H4 (cell line): ENCODE results near the gene UNC13A. TPM values are rescaled to one million over a fixed set of nuclear protein-coding genes. Genes with fewer than 3 reads are reported as not detected.
A peak's percentile ranks its signal among the peaks of the same experiment; 100 is the strongest.

Source experiments
- DNase-seq: peaks from one replicate; pipeline ENCODE4 v3.0.0-alpha.2; 2015; ENCODE audit warnings: low spot score
- total RNA-seq: library from RNA; depleted of rRNA; stranded (reverse); fragments of >200 nt; shearing (Covaris generic); gene quantifications from 2 replicates; pipeline ENCODE4 v1.2.3, GENCODE V29; 2014

The UNC13A gene
- total RNA-seq, 1 experiment from 2014 or later: 0.04 TPM

- no peak for DNase-seq
Observed at GRCh38 chr19:17626456-17627015, 61.6 kb downstream of the UNC13A start.

GRCh38 chr19:17625980-17626379, 62.2 kb downstream of the UNC13A start:
- DNase-seq: no peak

- DNase-seq: no peak
Observed at GRCh38 chr19:17625043-17625442, 63.1 kb downstream of the UNC13A start.

- no peak for DNase-seq
Observed at GRCh38 chr19:17624314-17624991, 63.7 kb downstream of the UNC13A start.

- DNase-seq: no peak
Observed at GRCh38 chr19:17623224-17623935, 64.8 kb downstream of the UNC13A start.

GRCh38 chr19:17620696-17621095, 67.5 kb downstream of the UNC13A start:
- DNase-seq: no peak

- no peak for DNase-seq
Observed at GRCh38 chr19:17618936-17619335, 69.2 kb downstream of the UNC13A start.

- DNase-seq: no peak
Observed at GRCh38 chr19:17618281-17618903, 69.8 kb downstream of the UNC13A start.

GRCh38 chr19:17617807-17618192, 70.4 kb downstream of the UNC13A start:
- no peak for DNase-seq

- DNase-seq: no peak
Observed at GRCh38 chr19:17616961-17617806, 71.0 kb downstream of the UNC13A start.

- no peak for DNase-seq
Observed at GRCh38 chr19:17616686-17616960, 71.5 kb downstream of the UNC13A start.

GRCh38 chr19:17615889-17616685, 72.1 kb downstream of the UNC13A start:
- DNase-seq: no peak

- no peak for DNase-seq
Observed at GRCh38 chr19:17614476-17614875, 73.7 kb downstream of the UNC13A start.

- no peak for DNase-seq
Observed at GRCh38 chr19:17611462-17612244, 76.5 kb downstream of the UNC13A start.

- DNase-seq: no peak
Observed at GRCh38 chr19:17610384-17610783, 77.8 kb downstream of the UNC13A start.

GRCh38 chr19:17607936-17608335, 80.2 kb downstream of the UNC13A start:
- DNase-seq: no peak

GRCh38 chr19:17606590-17607185, 81.5 kb downstream of the UNC13A start:
- DNase-seq: no peak

GRCh38 chr19:17605761-17606589, 82.2 kb downstream of the UNC13A start:
- DNase-seq: peak; percentile 92

- DNase-seq: no peak
Observed at GRCh38 chr19:17605117-17605516, 83.0 kb downstream of the UNC13A start.
